HL-60/S4 (cell line): ENCODE data around the gene PACS1.

Source experiments
- in situ Hi-C: fragments of 300-500 bp; cut with MboI; formaldehyde crosslinking; loops from 2 replicates; pipeline ENCODE4 v1.14.3; 2022; ENCODE audit warnings: low sequenced_read_pairs

PACS1 gene

DNA sequence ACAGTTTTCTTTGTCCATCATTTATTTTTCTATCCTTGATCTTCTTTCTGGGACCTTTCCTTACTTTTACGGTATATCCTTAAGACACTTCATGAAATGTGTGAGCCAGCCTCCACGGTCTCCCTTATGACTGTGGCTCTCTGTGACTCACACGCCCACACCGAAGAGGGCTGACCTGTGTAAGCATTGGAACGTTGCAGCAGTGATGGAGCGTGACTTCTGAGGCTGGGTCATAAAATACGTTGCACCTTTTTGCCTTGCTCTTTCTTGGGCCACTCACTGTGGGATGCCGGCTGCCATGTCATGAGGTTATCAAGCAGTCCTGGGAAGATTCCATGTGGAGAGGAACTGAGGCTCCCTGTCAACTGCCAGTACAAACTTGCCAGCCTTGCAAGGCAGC is 102.1 kb downstream of the PACS1 start:
- in situ Hi-C loops = no loop called here

DNA sequence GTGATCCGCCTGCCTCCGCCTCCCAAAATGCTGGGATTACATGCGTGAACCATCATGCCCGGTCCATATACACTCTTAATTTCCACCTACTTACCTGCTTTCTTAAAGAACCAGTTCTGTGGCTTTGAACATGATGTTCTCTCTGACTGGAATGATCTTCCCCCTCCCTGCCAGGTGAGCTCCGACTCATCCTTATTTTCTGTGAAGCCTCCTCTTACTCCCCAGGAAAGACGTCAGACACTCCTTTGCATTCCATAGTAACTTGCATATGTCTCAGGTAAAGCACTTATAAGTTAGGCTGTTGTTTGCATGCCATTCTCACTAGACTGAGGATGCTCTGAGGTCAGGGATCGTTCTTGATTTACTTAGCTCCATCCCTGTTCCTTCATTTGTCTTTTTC is 106.6 kb downstream of the PACS1 start:
- in situ Hi-C loops = no loop called here

DNA sequence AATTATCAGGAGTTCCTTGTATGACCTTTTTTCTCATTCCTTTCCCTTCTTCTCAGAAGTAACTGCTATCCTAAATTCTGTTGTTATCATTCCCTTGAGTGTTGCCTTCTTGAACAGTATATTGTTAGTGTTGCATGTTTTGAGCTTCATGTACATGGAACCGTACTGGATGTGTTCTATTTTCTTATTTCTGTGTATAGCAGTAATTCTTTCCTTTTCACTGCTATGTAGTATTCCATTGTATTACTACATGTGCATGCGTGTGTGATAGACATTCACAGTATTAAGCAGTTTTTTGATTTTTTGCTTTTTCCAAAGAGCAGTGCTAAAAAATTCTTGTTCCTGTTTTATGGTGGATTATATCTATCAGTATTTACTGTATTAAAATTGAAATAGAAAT is 108.1 kb downstream of the PACS1 start:
- in situ Hi-C loops = no loop called here

DNA sequence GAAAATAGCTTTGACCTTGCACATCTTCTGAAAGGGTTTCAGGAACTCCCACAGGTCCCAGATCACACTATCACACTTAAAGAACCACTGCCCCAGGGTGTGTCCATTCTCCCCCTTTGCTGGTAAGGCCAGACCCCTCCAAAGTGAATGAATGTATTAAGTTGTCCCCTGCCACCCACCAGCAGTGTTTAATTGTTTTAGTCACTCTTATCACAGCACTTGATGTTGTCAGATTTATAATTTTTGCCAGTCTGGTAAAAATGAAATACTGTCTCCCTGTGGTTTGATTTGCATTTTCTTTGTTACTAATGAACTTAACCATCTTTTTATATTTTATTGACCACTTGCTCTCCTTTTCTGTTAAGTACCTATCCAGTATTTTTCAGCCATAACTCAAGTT is 108.8 kb downstream of the PACS1 start:
- in situ Hi-C loops = no loop called here

GRCh38 chr11:66181632-66182315 is 111.7 kb downstream of the PACS1 start:
- in situ Hi-C loops = no loop called here

GRCh38 chr11:66183494-66184048 is 113.5 kb downstream of the PACS1 start:
- in situ Hi-C loops = no loop called here

DNA sequence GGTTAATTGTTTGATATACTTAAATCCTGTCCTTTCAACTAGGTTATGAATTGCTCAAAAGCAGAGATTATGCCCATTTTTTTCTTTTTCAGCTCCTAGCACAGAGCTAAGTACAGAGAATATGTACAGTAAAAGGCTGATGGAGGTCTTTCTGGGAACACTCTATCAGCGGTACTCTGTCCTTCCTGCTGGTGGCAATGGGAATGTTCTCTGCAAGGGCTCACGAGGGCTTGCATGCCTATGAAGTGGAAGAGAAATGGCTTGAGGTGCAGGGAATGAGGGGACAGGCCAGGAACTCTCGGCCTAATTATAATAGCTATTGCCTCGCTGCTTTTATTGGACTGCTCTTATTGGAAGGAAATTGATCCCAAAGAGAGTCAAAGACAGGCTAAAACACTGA is 114.7 kb downstream of the PACS1 start:
- in situ Hi-C loops = no loop called here

DNA sequence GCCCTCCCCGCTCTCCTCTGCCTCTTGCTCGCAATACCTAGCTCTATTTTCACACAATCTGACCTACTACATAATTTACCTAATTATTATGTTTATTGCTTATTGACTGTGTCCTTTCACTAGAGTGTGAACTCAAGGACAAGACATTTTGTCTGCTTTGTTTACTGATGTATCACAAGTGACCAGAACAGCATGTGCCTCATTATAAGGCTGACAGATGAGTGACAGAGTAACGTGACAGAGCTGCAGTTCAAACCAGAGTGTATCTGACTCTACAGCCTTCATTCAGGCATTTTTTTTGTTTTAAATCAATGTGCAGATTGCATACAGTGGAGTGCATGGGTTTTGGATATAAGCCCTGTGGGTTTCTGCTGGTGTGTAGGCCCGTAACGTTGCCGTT is 116.4 kb downstream of the PACS1 start:
- in situ Hi-C loops = no loop called here

DNA sequence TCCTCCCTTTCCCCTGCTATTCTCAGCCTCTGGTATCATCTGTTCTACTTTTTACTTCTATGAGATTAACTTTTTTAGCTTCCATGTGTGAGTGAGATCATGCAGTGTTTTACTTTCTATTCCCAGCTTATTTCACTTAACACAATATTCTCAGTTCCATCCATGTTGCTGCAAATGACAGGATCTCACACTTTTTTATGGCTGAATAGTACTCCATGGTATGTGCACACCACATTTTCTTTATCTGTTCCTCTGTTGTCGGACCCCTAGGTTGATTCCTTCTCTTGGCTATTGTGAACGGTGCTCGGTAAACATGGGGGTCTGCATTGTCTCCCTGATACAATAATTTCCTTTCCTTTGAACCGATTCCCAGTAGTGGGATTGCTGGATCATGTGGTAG is 117.4 kb downstream of the PACS1 start:
- in situ Hi-C loops = no loop called here

DNA sequence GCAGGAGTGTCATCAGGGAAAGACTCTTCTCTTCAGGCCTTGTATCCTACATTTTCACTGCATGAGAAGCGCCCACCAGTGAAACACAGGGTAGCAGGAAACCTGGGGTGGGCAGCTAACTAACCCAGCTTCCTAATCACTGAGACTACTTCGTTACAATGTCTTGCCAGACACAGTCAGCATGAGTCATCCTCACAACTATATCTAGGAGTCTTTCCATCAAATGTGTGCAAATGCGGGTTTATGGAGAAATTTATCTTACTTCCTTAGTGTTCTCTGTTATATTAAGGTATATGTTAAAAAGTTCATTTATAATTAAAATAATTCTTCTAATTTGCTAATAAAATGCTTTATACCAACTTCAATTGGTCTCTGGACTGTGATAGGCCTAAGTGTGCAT is 118.5 kb downstream of the PACS1 start:
- in situ Hi-C loops = no loop called here

DNA sequence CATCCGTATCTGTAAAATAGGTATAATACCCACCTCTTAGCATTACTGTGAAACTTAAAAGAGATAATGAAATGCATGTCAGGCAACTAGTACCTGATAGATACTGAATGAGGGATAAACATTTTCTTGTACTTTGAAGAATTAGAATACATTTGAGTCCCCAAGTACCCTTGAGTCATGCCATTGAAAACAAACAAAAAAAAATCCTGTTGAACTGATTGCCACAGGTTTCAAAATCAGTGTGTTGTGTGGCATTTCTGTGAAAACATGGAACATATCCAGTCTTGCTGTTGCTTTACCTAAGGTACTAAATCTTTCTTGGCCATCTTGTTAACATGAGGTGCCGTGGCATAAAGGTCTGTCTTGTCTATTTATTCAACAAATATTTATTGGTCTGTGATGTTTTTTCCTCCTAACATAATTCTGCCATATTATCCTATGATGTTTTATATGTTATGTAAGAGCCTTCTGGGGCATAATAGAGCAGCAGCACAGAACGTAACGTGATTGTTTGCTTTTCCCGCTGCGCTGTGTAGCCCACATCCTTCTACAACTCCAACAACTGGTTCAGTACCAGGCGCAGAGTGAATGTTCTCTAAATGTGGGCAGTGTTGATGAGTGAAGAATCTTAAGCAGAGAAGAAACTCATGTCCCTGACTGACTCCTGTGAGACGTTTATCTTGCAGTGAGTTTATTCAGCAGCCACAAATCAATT is 119.1 kb downstream of the PACS1 start:
- in situ Hi-C loops = no loop called here

DNA sequence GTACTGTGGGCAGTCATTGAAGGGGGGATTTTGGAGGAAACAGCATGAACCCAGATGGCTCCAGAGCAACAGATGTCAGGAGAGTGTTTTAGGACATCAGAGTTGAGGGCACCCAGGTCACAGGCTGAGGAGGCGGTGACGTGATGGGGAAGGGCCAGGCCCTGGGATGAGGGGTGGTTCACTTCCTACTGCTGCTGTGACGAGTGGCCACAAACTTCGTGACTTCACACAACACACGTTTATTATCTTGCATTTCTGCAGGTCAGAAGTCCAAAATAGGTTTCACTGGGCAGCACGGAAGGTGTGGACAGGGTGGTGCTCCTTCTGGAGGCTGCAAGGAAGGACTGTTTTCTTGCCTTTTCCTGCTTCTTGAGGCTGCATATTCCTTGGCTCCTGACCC is 120.7 kb downstream of the PACS1 start:
- in situ Hi-C loops = no loop called here

GRCh38 chr11:66192181-66192863 is 122.2 kb downstream of the PACS1 start:
- in situ Hi-C loops = no loop called here

DNA sequence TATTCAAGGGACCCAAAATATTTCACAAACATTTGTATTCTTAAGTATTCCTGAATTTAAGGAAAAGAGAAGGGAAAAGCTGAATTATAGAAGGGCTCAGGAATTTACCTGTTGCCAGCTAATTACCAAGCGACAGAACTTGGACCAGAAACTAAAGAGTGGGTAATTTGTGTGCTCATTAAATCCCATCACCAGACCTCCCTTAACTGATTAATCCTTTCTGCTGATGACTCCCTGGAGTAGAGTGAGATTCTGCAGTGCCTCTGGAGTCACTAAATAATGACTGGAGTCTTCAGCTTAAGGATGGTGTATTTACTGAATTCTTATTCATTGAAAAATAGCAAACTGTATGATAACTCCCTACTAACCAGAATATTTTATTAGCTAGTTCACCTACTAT is 124.3 kb downstream of the PACS1 start:
- in situ Hi-C loops = no loop called here

- in situ Hi-C loops = no loop called here
These were observed 125.8 kb downstream of the PACS1 start for GRCh38 chr11:66195867-66196266.

DNA sequence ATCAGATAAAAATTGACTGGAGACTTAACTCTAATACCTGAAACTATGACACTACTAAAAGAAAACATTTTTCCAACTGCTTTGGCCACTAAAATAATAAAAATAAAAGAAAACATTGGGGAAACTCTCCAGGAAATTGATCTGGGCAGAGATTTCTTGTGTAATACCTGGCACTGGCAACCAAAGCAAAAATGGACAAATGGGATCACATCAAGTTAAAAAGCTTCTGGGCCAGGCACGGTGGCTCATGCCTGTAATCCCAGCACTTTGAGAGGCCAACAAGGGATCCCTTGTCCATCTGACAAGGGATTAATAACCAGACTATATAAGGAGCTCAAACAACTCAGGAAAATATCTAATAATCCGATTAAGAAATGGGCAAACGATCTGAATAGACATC is 133.8 kb downstream of the PACS1 start:
- in situ Hi-C loops = no loop called here

DNA sequence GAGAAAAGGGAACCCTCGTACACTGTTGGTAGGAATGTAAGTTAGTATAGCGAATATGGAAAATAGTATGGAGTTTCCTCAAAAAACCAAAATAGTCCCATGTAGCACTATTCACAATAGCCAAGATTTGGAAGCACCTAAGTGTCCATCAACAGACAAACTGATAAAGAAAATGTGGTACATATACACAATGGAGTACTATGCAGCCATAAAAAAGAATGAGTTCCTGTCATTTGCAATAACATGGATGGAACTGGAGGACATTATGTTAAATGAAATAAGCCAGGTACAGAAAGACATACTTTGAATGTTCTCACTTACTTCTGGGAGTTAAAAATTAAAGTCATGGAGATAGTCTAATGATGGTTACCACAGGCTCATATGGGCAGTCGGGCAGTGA is 134.3 kb downstream of the PACS1 start:
- in situ Hi-C loops = no loop called here

DNA sequence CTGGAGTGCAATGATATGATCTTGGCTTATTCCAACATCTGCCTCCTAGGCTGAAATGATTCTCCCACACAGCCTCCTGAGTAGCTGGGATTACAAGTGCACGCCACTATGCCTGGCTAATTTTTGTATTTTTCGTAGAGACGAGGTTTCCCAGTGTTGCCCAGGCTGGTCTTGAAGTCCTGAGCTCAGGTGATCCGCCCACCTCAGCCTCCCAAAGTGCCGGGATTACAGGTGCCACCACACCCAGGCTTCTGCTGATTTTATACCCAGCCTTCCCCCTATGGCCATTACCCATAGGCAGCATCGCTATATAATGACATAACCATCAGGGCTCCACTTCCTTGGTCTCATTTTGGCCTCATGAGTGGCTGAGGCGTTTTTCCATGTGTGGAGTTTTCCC is 137.7 kb downstream of the PACS1 start:
- in situ Hi-C loops = no loop called here

- in situ Hi-C loops = no loop called here
These were observed 141.0 kb downstream of the PACS1 start for GRCh38 chr11:66211100-66211499.

DNA sequence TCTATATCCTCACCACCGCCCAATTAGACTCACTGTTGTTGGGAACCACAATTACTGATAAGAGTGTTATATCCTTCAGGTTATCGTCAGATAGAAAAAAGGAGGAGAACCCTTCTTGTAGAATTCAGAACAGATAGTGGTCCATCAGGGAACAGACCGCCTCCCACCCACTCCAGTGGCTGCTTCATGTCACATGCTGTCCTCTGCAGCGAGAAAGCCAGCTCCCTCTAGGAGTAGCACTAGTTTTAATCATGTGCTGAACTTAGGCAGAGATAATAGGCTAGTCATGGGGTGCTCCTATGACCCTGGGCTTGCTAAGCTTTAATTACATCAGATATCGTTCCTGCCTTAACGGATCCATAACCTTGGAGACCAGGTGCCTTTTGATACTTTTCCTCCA is 146.8 kb downstream of the PACS1 start:
- in situ Hi-C loops = no loop called here

DNA sequence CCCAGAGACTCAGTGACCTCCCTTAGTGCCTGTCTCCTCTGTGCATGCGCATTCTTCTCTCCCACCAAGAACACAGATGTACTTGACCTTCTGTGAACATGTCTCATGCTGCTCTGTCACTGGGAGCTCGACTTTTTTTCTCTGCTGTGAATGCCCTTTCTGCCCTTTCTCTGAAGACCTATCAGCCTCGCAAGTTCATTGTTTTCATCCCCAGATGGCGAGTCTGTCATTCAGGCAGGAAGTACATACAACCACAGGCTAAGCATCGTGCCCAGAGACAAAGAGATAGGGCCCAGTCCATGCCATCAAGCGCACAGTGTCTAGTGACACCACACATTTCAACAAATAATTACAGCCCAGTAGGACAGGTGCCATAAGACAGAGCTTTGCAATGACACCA is 148.0 kb downstream of the PACS1 start:
- in situ Hi-C loops = no loop called here
